H1 (cell line): ENCODE results near the gene MPV17L2. TPM values are rescaled to one million over a fixed set of nuclear protein-coding genes. Genes with fewer than 3 reads are reported as not detected.

Source experiments
- CTBP2 ChIP-seq: IDR thresholded peaks from 2 replicates; pipeline ENCODE4 v1.7.0; 2011; ENCODE audit warnings: borderline replicate concordance, mild to moderate bottlenecking, moderate library complexity, mixed read lengths, low read length; ENCODE audit not compliant: insufficient read depth, insufficient read length
- EZH2 ChIP-seq: fragments of 200-600 bp; sonication (generic); IDR thresholded peaks from 2 replicates; pipeline ENCODE4 v1.7.1; 2012; ENCODE audit warnings: low read depth, mild to moderate bottlenecking, moderate library complexity, low read length, inconsistent platforms; ENCODE audit not compliant: severe bottlenecking
- GTF2F1 ChIP-seq: IDR thresholded peaks from 2 replicates; pipeline ENCODE4 v1.6.1; 2012; ENCODE audit warnings: low read depth, low read length, improper control_type of control experiment, borderline replicate concordance
- HDAC6 ChIP-seq: IDR thresholded peaks from one replicate; pipeline ENCODE4 v1.7.1; 2012; ENCODE audit warnings: low read depth, mild to moderate bottlenecking, inconsistent platforms, low read length, moderate library complexity
- JUN ChIP-seq: IDR thresholded peaks from 2 replicates; pipeline ENCODE4 v1.6.1; 2011; ENCODE audit warnings: low read depth, mild to moderate bottlenecking, improper control_type of control experiment, low read length
- SIRT6 ChIP-seq: IDR thresholded peaks from one replicate; pipeline ENCODE4 v1.7.1; 2012; ENCODE audit warnings: low read length, inconsistent platforms
- SRF ChIP-seq: IDR thresholded peaks from 2 replicates; pipeline ENCODE4 v1.6.1; 2011; ENCODE audit warnings: mild to moderate bottlenecking, low read depth, low read length, moderate library complexity
- TCF12 ChIP-seq: IDR thresholded peaks from 2 replicates; pipeline ENCODE4 v1.6.1; 2011; ENCODE audit warnings: low read depth, mild to moderate bottlenecking, low read length
- polyA plus RNA-seq, 7 experiments: library from polyadenylated mRNA; depleted of rRNA in 3 of 7; stranded (reverse) in 5 of 7; unstranded in 2 of 7; fragments of >200 nt in 5 of 7; fragments of 200-250 nt in 2 of 7; gene quantifications; 1 replicate in 5 of 7; 2 replicates in 1 of 7; 4 replicates in 1 of 7; pipeline versions ENCODE4 v1.2.1 to v1.2.3, GENCODE V29; 2011 to 2013; ENCODE audit warnings: missing spikeins in 2 of 7, mixed read lengths in 2 of 7
- total RNA-seq: library from RNA; stranded (reverse); fragmentation: NEBNext Ultra II Directional; extraction: Animal tissue kit (Norgen Biotek cat#: 25700); gene quantifications from 2 replicates; pipeline ENCODE4 v1.2.1, GENCODE V29; 2021

MPV17L2 gene
- total and polyA plus RNA-seq, 2 of the 8 experiments (the other 6 are each of a cell fraction or from before 2014, with no cell fraction given) = 24.2 to 82.6 TPM

DNA sequence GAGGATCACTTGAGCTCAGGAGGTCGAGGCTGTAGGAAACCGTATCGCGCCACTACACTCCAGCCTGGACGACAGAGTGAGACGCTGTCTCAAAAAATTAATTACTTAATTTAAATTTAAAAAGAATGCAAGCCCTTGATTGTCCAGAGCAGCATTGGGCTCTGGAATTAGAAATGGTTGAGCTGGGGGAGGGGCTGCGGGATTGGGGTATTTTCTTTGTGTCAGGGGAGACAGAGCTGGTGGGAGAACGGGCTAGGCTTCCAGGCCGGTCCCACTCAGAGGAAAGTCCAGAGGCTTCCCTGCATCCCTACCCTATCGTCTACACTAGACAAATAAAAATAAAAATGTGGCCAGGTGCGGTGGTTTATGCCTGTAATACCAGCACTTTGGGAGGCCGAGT is 13.0 kb downstream of the MPV17L2 start (continued):
- TF ChIP-seq EZH2 = no peak
- no peak for TF ChIP-seq HDAC6
- no peak for TF ChIP-seq CTBP2
- TF ChIP-seq GTF2F1 = no peak
- no peak for TF ChIP-seq SRF
- TF ChIP-seq TCF12 = no peak
- TF ChIP-seq SIRT6 = no peak
- no peak for TF ChIP-seq JUN
